HEK293 (cell line): ENCODE data around the gene GARRE1.

Experiments used
- CTCF ChIA-PET: fragments of 350-600 bp; formaldehyde crosslinking; extraction: SDS; loops from one replicate; lab custom pipeline; 2021; ENCODE audit warnings: antibody characterized with exemption; lab: Yijun Ruan, JAX
- POLR2A ChIA-PET: fragments of 300-600 bp; formaldehyde crosslinking; extraction: SDS; loops from one replicate; lab custom pipeline; 2020; ENCODE audit warnings: antibody characterized with exemption, inconsistent platforms; lab: Yijun Ruan, JAX
- H3K27ac ChIP-seq: fragments of 200-500 bp; sonication (Bioruptor generic); 2 replicates; pipeline ENCODE4 v1.5.1; 2014; ENCODE audit warnings: low read depth, low read length, control low read depth, inconsistent platforms; ENCODE audit errors: extremely low read depth
- H3K36me3 ChIP-seq, 2 experiments: fragments of 200-500 bp in 1 of 2; sonication (Bioruptor generic) in 1 of 2; 1 replicate in 1 of 2; 2 replicates in 1 of 2; pipeline ENCODE4 v1.5.1; 2014 to 2017; ENCODE audit warnings: inconsistent platforms in 2 of 2, low read length in 2 of 2; ENCODE audit not compliant: control insufficient read depth in 2 of 2, insufficient read depth in 1 of 2
- H3K4me1 ChIP-seq: fragments of 200-500 bp; sonication (Bioruptor generic); 2 replicates; pipeline ENCODE4 v1.5.1; 2014; ENCODE audit warnings: mild to moderate bottlenecking, low read length, inconsistent platforms; ENCODE audit not compliant: control insufficient read depth, insufficient read depth
- H3K4me3 ChIP-seq: 2 replicates; pipeline ENCODE4 v1.5.1; 2011; ENCODE audit warnings: low read depth, mild to moderate bottlenecking, control low read depth, low read length, moderate library complexity
- H3K9me3 ChIP-seq: fragments of 200-500 bp; sonication (Bioruptor generic); 2 replicates; pipeline ENCODE4 v1.5.1; 2014; ENCODE audit warnings: low read depth, low read length, inconsistent platforms; ENCODE audit not compliant: control insufficient read depth, insufficient read depth
- GLI4 ChIP-seq: fragments of 450-650 bp; formaldehyde crosslinking; IDR thresholded peaks from 2 replicates; pipeline ENCODE4 v1.5.1; 2016; ENCODE audit warnings: missing biosample characterization, missing genetic modification characterization
- KLF8 ChIP-seq: fragments of 450-650 bp; formaldehyde crosslinking; IDR thresholded peaks from 2 replicates; pipeline ENCODE4 v1.5.1; 2016; ENCODE audit warnings: missing biosample characterization, missing genetic modification characterization
- OVOL3 ChIP-seq: fragments of 450-650 bp; formaldehyde crosslinking; IDR thresholded peaks from 2 replicates; pipeline ENCODE4 v1.5.1; 2016; ENCODE audit warnings: missing biosample characterization, missing genetic modification characterization
- PATZ1 ChIP-seq: fragments of 450-650 bp; formaldehyde crosslinking; IDR thresholded peaks from 2 replicates; pipeline ENCODE4 v1.5.1; 2016; ENCODE audit warnings: missing biosample characterization, missing genetic modification characterization
- PRDM10 ChIP-seq: fragments of 450-650 bp; formaldehyde crosslinking; IDR thresholded peaks from 2 replicates; pipeline ENCODE4 v1.5.1; 2016; ENCODE audit warnings: missing biosample characterization, missing genetic modification characterization
- ZEB2 ChIP-seq: fragments of 450-650 bp; formaldehyde crosslinking; IDR thresholded peaks from 2 replicates; pipeline ENCODE4 v1.5.1; 2016; ENCODE audit warnings: missing biosample characterization, missing genetic modification characterization
- ZNF112 ChIP-seq: fragments of 450-650 bp; formaldehyde crosslinking; IDR thresholded peaks from 2 replicates; pipeline ENCODE4 v1.5.0; 2017; ENCODE audit warnings: missing biosample characterization, missing genetic modification characterization
- ZNF140 ChIP-seq: fragments of 450-650 bp; formaldehyde crosslinking; IDR thresholded peaks from 2 replicates; pipeline ENCODE4 v1.5.1; 2016; ENCODE audit warnings: missing biosample characterization, missing genetic modification characterization
- ZNF211 ChIP-seq: fragments of 450-650 bp; formaldehyde crosslinking; IDR thresholded peaks from 2 replicates; pipeline ENCODE4 v1.5.1; 2016; ENCODE audit warnings: low read depth, missing biosample characterization, missing genetic modification characterization
- ZNF24 ChIP-seq: fragments of 450-650 bp; formaldehyde crosslinking; IDR thresholded peaks from 2 replicates; pipeline ENCODE4 v1.5.1; 2016; ENCODE audit warnings: missing biosample characterization, missing genetic modification characterization
- ZNF266 ChIP-seq: fragments of 450-650 bp; formaldehyde crosslinking; IDR thresholded peaks from 2 replicates; pipeline ENCODE4 v1.5.1; 2016; ENCODE audit warnings: missing biosample characterization, missing genetic modification characterization, low read depth
- ZNF341 ChIP-seq: fragments of 450-650 bp; formaldehyde crosslinking; IDR thresholded peaks from 2 replicates; pipeline ENCODE4; 2016; ENCODE audit warnings: low read depth, missing biosample characterization, missing genetic modification characterization
- ZNF362 ChIP-seq: fragments of 450-650 bp; formaldehyde crosslinking; IDR thresholded peaks from 2 replicates; pipeline ENCODE4 v1.5.1; 2016; ENCODE audit warnings: missing biosample characterization, missing genetic modification characterization
- ZNF366 ChIP-seq: fragments of 450-650 bp; formaldehyde crosslinking; conservative IDR thresholded peaks from 2 replicates; pipeline ENCODE4 v1.5.1; 2016; ENCODE audit warnings: missing biosample characterization, missing genetic modification characterization
- ZNF426 ChIP-seq: fragments of 450-650 bp; formaldehyde crosslinking; IDR thresholded peaks from 2 replicates; pipeline ENCODE4 v1.5.1; 2017; ENCODE audit warnings: missing biosample characterization, missing genetic modification characterization, mild to moderate bottlenecking, inconsistent platforms, moderate library complexity
- ZNF560 ChIP-seq: fragments of 450-650 bp; formaldehyde crosslinking; IDR thresholded peaks from 2 replicates; pipeline ENCODE4 v1.5.1; 2017; ENCODE audit warnings: missing biosample characterization, missing genetic modification characterization, borderline replicate concordance
- ZNF624 ChIP-seq: fragments of 450-650 bp; formaldehyde crosslinking; IDR thresholded peaks from 2 replicates; pipeline ENCODE4 v1.5.1; 2017; ENCODE audit warnings: missing biosample characterization, missing genetic modification characterization
- ZNF658 ChIP-seq: fragments of 450-650 bp; formaldehyde crosslinking; IDR thresholded peaks from 2 replicates; pipeline ENCODE4; 2016; ENCODE audit warnings: missing biosample characterization, missing genetic modification characterization
- ZNF664 ChIP-seq: fragments of 450-650 bp; formaldehyde crosslinking; IDR thresholded peaks from 2 replicates; pipeline ENCODE4 v1.5.1; 2016; ENCODE audit warnings: missing biosample characterization, missing genetic modification characterization
- ZNF670 ChIP-seq: fragments of 450-650 bp; formaldehyde crosslinking; IDR thresholded peaks from 2 replicates; pipeline ENCODE4 v1.5.1; 2016; ENCODE audit warnings: missing biosample characterization, missing genetic modification characterization, low read depth
- ZNF692 ChIP-seq: fragments of 450-650 bp; formaldehyde crosslinking; IDR thresholded peaks from 2 replicates; pipeline ENCODE4 v1.5.1; 2016; ENCODE audit warnings: missing biosample characterization, missing genetic modification characterization
- ZXDB ChIP-seq: fragments of 450-650 bp; formaldehyde crosslinking; IDR thresholded peaks from 2 replicates; pipeline ENCODE4 v1.5.1; 2016; ENCODE audit warnings: missing biosample characterization, missing genetic modification characterization

The GARRE1 gene

GRCh38 chr19:34224996-34225658, 29.2 kb upstream of the GARRE1 start (continued):
- TF ChIP-seq PRDM10 (tag by site-specific recombination) (no peak), ZNF692 (tag by site-specific recombination) (no peak), ZEB2 (no peak; the same call in 1 of the 2 replicates), ZNF266 (tag by site-specific recombination) (no peak), KLF8 (tag by site-specific recombination) (no peak), ZNF112 (tag by site-specific recombination) (no peak), ZNF658 (tag by site-specific recombination) (no peak)
- TF ChIP-seq, all 188 proteins: peak for 3

GRCh38 chr19:34225659-34226015, 28.7 kb upstream of the GARRE1 start:
- CTCF ChIA-PET, result interaction anchor here (0.7 to 2.0 kb wide), 6 partner anchors 15 to 129 kb away, joined by 3 to 9 read pairs (median 5); no protein-coding TSS in a partner anchor
- no peak overlapping the region for H3K27ac ChIP-seq
- no peak overlapping the region for H3K4me3 ChIP-seq
- no peaks in the 10 kb centered on the region; the same call in 1 of the 2 replicates for H3K9me3 ChIP-seq
- TF ChIP-seq ZNF664 (tag by site-specific recombination) (no peak), ZNF24 (no peak), ZNF140 (tag by site-specific recombination) (no peak), GLI4 (tag by site-specific recombination) (no peak), ZNF658 (tag by site-specific recombination) (no peak), ZNF211 (tag by site-specific recombination) (no peak), ZNF112 (tag by site-specific recombination) (no peak), ZNF426 (tag by site-specific recombination) (no peak), ZNF560 (no peak), ZNF624 (no peak), ZNF366 (tag by site-specific recombination) (no peak), ZNF341 (tag by site-specific recombination) (no peak), OVOL3 (tag by site-specific recombination) (no peak), ZNF670 (tag by site-specific recombination) (no peak), ZNF266 (tag by site-specific recombination) (no peak), ZNF692 (tag by site-specific recombination) (no peak), ZXDB (no peak), ZNF362 (tag by site-specific recombination) (no peak), PATZ1 (tag by site-specific recombination) (no peak)
- H3K36me3 ChIP-seq, result peaks cover 99 to 100% of the 10 kb centered on the region in 2 experiments
- POLR2A ChIA-PET, result interaction anchor here (1.3 kb wide), 1 partner anchor 54 kb away, joined by 3 read pairs; no protein-coding TSS in a partner anchor
- peaks cover 16% of the 10 kb centered on the region for H3K4me1 ChIP-seq
